Thymus (tissue), 11 donors: ENCODE results near the gene SLC12A8. TPM values are rescaled to one million over a fixed set of nuclear protein-coding genes. Genes with fewer than 3 reads are reported as not detected.

ENCODE experiments used
- DNase-seq, 9 donors: peaks; one replicate each; pipeline ENCODE4 v3.0.0-alpha.2; 2013; ENCODE audit warnings: low spot score in 9 of 9, low read depth in 6 of 9, missing footprints in 1 of 9
- H3K27ac ChIP-seq, 2 donors: one replicate each; pipeline ENCODE4 v1.5.1; 2013; ENCODE audit warnings: control low read depth in 1 of 2, low read depth in 1 of 2, low read length in 1 of 2, mild to moderate bottlenecking in 1 of 2, moderate library complexity in 1 of 2
- H3K27me3 ChIP-seq, 2 donors: one replicate each; pipeline ENCODE4 v1.5.1; 2013; ENCODE audit warnings: low read length in 1 of 2; ENCODE audit not compliant: control insufficient read depth in 2 of 2, insufficient read depth in 1 of 2
- H3K36me3 ChIP-seq, 2 donors: one replicate each; pipeline ENCODE4 v1.5.1; 2013; ENCODE audit warnings: low read length in 1 of 2, mild to moderate bottlenecking in 1 of 2, moderate library complexity in 1 of 2; ENCODE audit not compliant: control insufficient read depth in 2 of 2, insufficient read depth in 2 of 2
- H3K4me1 ChIP-seq, 2 donors: one replicate each; pipeline ENCODE4 v1.5.1; 2013; ENCODE audit warnings: low read length in 2 of 2; ENCODE audit not compliant: control insufficient read depth in 2 of 2, insufficient read depth in 2 of 2
- H3K4me3 ChIP-seq, 2 donors: one replicate each; pipeline ENCODE4 v1.5.1; 2013; ENCODE audit warnings: low read length in 2 of 2, control low read depth in 1 of 2, mild to moderate bottlenecking in 1 of 2
- H3K9me3 ChIP-seq, 2 donors: one replicate each; pipeline ENCODE4 v1.5.1; 2013; ENCODE audit warnings: low read length in 1 of 2, mild to moderate bottlenecking in 1 of 2; ENCODE audit not compliant: control insufficient read depth in 2 of 2, insufficient read depth in 1 of 2
- WGBS: extraction: QIAGEN DNeasy Blood & Tissue Kit; methylation state at CpG from one replicate; pipeline ENCODE4 v1.1.7; 2013; 5-methylcytosine and 5-hydroxymethylcytosine counted together
- polyA plus RNA-seq: library from polyadenylated mRNA; stranded (reverse); fragments of 200-250 nt; gene quantifications from one replicate; pipeline ENCODE4 v1.2.3, GENCODE V29; 2013
- total RNA-seq: library from RNA; stranded (reverse); fragments of 120-200 nt; gene quantifications from one replicate; pipeline ENCODE4 v1.2.4, GENCODE V29; 2013
- donor health status: healthy.

SLC12A8 gene
- total and polyA plus RNA-seq, 2 donors = 0.80 to 0.94 TPM

DNA sequence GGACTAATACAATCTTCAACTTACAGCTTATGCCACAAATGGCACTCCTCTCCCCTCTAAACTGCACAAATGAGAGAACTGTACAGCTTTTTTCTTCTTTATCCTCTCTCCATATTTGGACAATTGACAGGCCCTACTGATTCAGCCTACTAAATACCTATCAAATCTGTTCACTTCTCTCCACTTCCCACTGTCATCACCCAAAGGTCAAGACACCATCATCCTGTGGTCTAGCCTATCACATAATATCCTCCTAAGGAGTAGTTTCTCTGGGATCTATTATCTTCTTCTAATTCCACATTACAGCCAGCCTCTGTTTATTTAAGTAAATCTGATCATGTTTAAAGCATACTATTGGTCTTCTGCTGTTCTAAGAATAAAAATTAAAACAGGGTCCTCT is 33.0 kb upstream of the SLC12A8 start:
- H3K27ac ChIP-seq = no peak overlapping the region
- no peaks in the 10 kb centered on the region for H3K4me1 ChIP-seq

DNA sequence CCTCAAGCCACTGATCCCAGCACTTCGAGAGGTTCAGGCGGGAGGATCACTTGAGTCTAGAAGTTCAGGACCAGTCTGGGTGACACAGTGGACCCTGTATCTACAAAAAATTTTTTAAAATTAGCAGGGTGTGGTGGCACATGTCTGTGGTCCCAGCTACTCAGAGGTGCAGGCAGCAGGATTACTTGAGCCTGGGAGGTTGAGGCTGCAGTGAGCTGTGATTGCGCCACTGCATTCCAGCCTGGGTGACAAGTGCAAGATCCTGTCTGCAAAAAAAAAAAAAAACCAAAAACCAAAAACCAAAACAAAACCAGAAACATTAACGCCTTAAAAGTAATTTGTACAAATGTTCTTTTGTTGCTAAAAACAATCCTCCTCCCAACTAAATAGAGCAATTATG is 27.9 kb upstream of the SLC12A8 start:
- Histone ChIP-seq H3K9me3 (no peaks in the 10 kb centered on the region), H3K27ac (no peak overlapping the region), H3K27me3 (no peaks in the 10 kb centered on the region), H3K4me3 (no peak overlapping the region), H3K4me1 (peaks cover 0 to 2% of the 10 kb centered on the region in 2 donors), H3K36me3 (peaks cover 0 to 3% of the 10 kb centered on the region in 2 donors)
- DNase-seq = no peak
- 70% methylated on average over 4 of the region's 4 CpGs for whole genome bisulfite sequencing

More for the DNA sequence above, 33.0 kb upstream of the SLC12A8 start:
- H3K9me3 ChIP-seq = no peaks in the 10 kb centered on the region
- H3K27me3 ChIP-seq = no peaks in the 10 kb centered on the region
- H3K4me3 ChIP-seq = no peak overlapping the region
- no peak for DNase-seq
- H3K36me3 ChIP-seq = peaks cover 0 to 3% of the 10 kb centered on the region in 2 donors

DNA sequence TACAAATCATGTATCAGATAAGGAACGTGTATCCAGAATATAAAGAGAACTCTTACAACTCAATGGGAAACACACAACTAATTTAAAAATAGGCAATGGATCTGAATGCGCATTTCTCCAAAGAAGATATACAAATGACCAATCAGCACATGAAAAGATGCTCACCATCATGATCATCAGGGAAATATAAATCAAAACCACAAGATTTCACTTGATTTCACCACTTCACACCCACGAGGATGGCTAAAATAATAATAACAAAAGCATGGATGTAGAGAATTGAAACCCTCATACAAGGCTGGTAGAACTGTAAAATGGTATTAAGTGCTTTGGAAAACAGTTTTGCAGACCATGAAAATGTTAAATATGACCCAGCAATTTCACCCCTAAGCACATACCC is 26.7 kb upstream of the SLC12A8 start:
- WGBS = 97% methylated on average over 3 of the region's 3 CpGs
- no peak for DNase-seq
- no peak overlapping the region for H3K4me3 ChIP-seq
- no peak overlapping the region for H3K27ac ChIP-seq
- peaks cover 0 to 2% of the 10 kb centered on the region in 2 donors for H3K36me3 ChIP-seq
- H3K4me1 ChIP-seq = peaks cover 0 to 2% of the 10 kb centered on the region in 2 donors
- H3K27me3 ChIP-seq = no peaks in the 10 kb centered on the region
- no peaks in the 10 kb centered on the region for H3K9me3 ChIP-seq

DNA sequence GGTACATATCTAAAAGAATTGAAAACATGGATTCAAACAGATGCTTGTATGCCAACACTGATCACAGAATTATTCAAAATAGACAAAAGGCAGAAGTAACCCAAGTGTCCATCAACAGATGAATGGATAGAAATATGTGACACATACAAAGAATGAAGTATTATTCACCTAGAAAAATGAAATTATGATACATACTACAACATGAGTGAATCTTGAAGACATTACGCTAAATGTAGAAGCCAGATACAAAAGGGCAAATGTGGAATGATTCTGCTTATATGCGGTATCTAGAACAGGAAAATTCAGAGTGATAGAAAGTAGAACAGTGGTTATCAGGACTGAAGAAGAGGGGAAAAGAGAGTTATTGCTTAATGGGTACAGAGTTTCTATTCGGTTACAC is 26.2 kb upstream of the SLC12A8 start:
- peaks cover 0 to 3% of the 10 kb centered on the region in 2 donors for H3K36me3 ChIP-seq
- DNase-seq = no peak
- WGBS = 99% methylated on average over 3 of the region's 3 CpGs

DNA sequence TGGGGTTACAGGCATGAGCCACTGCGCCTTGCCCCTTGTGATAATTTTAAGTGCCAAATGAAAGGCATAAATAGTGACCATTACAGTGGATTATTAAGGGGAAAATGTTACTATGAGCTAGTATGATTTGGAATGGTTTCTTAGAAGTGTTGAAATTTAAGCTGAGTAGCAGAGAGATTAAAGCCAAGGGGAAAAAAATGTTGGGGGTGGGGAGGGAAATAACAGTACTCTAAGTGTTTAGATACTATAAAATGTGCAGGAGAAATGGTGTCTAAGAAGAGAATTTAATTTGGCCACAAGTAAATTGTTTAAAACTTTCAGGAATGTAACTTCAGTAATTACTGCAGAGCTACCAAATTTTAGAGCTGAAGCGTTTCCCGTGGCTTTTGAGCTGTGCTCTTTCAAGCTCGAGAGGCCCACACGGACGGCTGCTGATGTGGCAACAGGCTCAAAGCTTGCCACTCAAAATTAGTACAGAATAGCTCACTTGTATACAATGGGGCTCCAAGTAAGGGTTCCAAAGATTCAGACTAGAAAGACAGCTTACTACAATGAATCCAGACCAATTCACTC is 23.9 kb upstream of the SLC12A8 start:
- no peak overlapping the region for H3K27ac ChIP-seq
- no peak for DNase-seq
- peaks cover 16 to 24% of the 10 kb centered on the region in 2 donors for H3K36me3 ChIP-seq
- WGBS = 97% methylated on average over 6 of the region's 6 CpGs
- H3K9me3 ChIP-seq = no peaks in the 10 kb centered on the region
- peaks cover 0 to 2% of the 10 kb centered on the region in 2 donors for H3K4me1 ChIP-seq
- no peak overlapping the region for H3K4me3 ChIP-seq
- H3K27me3 ChIP-seq = no peaks in the 10 kb centered on the region

More for the DNA sequence above, 26.2 kb upstream of the SLC12A8 start:
- Histone ChIP-seq H3K27me3 (no peaks in the 10 kb centered on the region), H3K4me3 (no peak overlapping the region), H3K27ac (no peak overlapping the region), H3K4me1 (peaks cover 0 to 2% of the 10 kb centered on the region in 2 donors), H3K9me3 (no peaks in the 10 kb centered on the region)

DNA sequence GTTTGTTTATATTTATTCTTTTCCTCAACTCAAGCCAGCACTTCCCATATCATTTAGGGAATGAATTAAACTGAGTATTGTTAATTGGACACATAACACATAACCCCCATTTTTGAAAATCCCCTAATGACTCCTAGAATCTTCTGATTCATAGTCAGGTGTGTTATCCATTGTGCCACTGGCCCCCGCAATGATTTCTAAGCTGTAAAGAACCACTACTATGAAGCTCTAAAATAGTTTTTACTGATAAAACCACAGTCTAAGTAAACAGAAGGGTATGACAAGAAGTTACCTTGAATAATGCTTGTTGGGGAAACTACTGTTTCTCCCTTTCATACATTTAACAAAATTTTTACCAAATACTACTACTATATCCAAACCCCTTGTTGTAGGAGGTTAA is 22.3 kb upstream of the SLC12A8 start:
- H3K27ac ChIP-seq = no peak overlapping the region
- H3K27me3 ChIP-seq = no peaks in the 10 kb centered on the region
- WGBS = 96% methylated on average over 1 of the region's 1 CpG
- H3K4me1 ChIP-seq = peaks cover 0 to 2% of the 10 kb centered on the region in 2 donors
- no peak overlapping the region for H3K4me3 ChIP-seq
- DNase-seq = no peak
- no peaks in the 10 kb centered on the region for H3K9me3 ChIP-seq
- peaks cover 16 to 24% of the 10 kb centered on the region in 2 donors for H3K36me3 ChIP-seq

DNA sequence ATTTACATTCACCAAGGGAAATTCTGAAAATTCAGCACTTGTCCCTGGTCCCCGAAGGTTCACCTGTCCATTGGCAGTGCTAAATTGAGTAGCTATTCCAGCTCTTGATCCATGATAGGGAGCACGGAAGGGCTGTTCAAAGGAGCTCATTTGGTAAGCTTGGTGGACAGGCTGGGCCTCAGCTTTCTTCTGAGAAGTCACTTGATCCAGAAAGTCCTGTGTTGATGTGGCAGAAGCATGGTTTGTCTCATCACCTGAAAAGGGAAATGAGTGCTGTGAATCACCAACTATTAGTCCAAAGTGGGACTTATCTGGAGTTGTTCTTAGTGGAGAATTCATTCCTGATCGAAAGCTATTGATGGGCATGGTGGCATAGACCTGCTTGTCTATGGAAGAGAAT is 19.9 kb upstream of the SLC12A8 start:
- H3K4me3 ChIP-seq = no peak overlapping the region
- WGBS = 97% methylated on average over 3 of the region's 3 CpGs
- no peak for DNase-seq
- H3K27me3 ChIP-seq = no peaks in the 10 kb centered on the region
- H3K36me3 ChIP-seq = peaks cover 16 to 24% of the 10 kb centered on the region in 2 donors
- H3K4me1 ChIP-seq = peaks cover 0 to 2% of the 10 kb centered on the region in 2 donors
- H3K27ac ChIP-seq = no peak overlapping the region
- H3K9me3 ChIP-seq = no peaks in the 10 kb centered on the region

DNA sequence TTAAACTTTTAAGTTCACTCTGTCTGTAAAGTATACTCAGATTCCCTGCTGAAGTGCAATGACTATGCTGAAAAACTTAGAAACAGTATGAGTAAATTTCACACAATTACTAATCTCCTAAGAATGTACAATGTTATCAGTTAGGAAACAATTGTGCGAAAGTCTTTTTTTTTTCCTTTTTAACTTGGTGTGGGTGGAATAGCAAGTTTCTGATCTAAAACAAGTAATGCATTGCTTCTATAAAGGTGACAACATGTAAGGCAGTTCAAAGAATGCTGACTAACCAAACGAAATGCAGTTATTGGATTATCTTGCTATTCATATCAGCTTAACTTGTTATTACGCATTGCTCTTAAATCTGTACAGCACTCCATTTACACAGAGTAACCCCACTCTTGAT is 19.3 kb upstream of the SLC12A8 start:
- H3K27ac ChIP-seq = no peak overlapping the region
- DNase-seq = no peak
- H3K36me3 ChIP-seq = peaks cover 16 to 24% of the 10 kb centered on the region in 2 donors
- no peak overlapping the region for H3K4me3 ChIP-seq
- H3K4me1 ChIP-seq = peaks cover 0 to 2% of the 10 kb centered on the region in 2 donors
- 97% methylated on average over 3 of the region's 3 CpGs for WGBS
- no peaks in the 10 kb centered on the region for H3K27me3 ChIP-seq
- no peaks in the 10 kb centered on the region for H3K9me3 ChIP-seq

DNA sequence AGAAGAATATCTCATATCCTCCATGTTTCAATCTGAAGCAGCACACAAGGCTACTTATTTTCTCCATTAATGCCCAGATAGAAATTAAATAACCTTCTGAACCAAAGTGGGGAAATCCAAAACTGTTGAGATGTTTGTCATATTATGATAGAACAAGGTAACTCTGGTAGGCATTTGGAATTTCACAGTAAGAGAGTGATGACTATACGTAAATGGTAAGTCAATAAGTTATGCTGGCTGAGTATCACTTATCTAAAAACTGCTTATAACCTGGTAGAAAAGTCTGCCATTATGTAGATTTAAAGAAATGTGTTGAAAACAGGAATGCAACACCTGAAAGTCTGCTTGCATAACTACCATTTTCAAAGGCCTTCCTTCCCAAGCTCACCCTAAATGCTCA is 17.2 kb upstream of the SLC12A8 start:
- Histone ChIP-seq H3K4me1 (no peaks in the 10 kb centered on the region), H3K27me3 (no peaks in the 10 kb centered on the region), H3K36me3 (peaks cover 16 to 21% of the 10 kb centered on the region in 2 donors), H3K9me3 (no peaks in the 10 kb centered on the region), H3K4me3 (no peak overlapping the region), H3K27ac (no peak overlapping the region)
- WGBS = 99% methylated on average over 1 of the region's 1 CpG
- no peak for DNase-seq
